DOHH2 (cell line): Measurements from ENCODE around the gene PCSK7.

ENCODE experiments used
- H3F3A ChIP-seq: fragments of 200-600 bp; sonication (generic), shearing (Covaris generic); 2 replicates; pipeline ENCODE4 v1.6.0; 2016; ENCODE audit warnings: antibody characterized with exemption, mild to moderate bottlenecking; ENCODE audit not compliant: control insufficient read depth, insufficient read depth
- H3K27ac ChIP-seq: fragments of 200-600 bp; sonication (generic); 2 replicates; pipeline ENCODE4 v1.5.1; 2014; ENCODE audit warnings: low read depth, mild to moderate bottlenecking, low read length, moderate library complexity
- H3K27me3 ChIP-seq: fragments of 200-600 bp; sonication (generic); 2 replicates; pipeline ENCODE4 v1.6.1; 2014; ENCODE audit warnings: mild to moderate bottlenecking, low read length, mixed read lengths; ENCODE audit not compliant: control insufficient read depth
- H3K36me3 ChIP-seq: fragments of 200-600 bp; sonication (generic); 2 replicates; pipeline ENCODE4 v1.6.1; 2014; ENCODE audit warnings: mild to moderate bottlenecking, low read length, moderate library complexity, mixed read lengths; ENCODE audit not compliant: control insufficient read depth
- H3K4me1 ChIP-seq: fragments of 200-600 bp; sonication (generic); 2 replicates; pipeline ENCODE4 v1.6.1; 2014; ENCODE audit warnings: mild to moderate bottlenecking, low read length, mixed read lengths; ENCODE audit not compliant: control insufficient read depth
- H3K4me2 ChIP-seq: fragments of 200-600 bp; sonication (generic); 2 replicates; pipeline ENCODE4 v1.6.0; 2014; ENCODE audit warnings: mild to moderate bottlenecking, low read length, moderate library complexity
- H3K4me3 ChIP-seq: fragments of 200-600 bp; sonication (generic); 2 replicates; pipeline ENCODE4 v1.5.1; 2014; ENCODE audit warnings: mild to moderate bottlenecking, low read length, mixed read lengths
- H3K79me2 ChIP-seq: fragments of 200-600 bp; sonication (generic); 2 replicates; pipeline ENCODE4 v1.6.1; 2014; ENCODE audit warnings: mild to moderate bottlenecking, low read length, mixed read lengths; ENCODE audit not compliant: control insufficient read depth
- H3K9me2 ChIP-seq: fragments of 200-600 bp; sonication (generic); replicated peaks from 2 replicates; pipeline ENCODE4 v1.6.1; 2014; ENCODE audit warnings: mild to moderate bottlenecking, low read length, mixed read lengths; ENCODE audit not compliant: control insufficient read depth
- H3K9me3 ChIP-seq: fragments of 200-600 bp; sonication (generic); 2 replicates; pipeline ENCODE4 v1.6.1; 2014; ENCODE audit warnings: antibody characterized with exemption, low read length, mixed read lengths; ENCODE audit not compliant: control insufficient read depth, insufficient read depth
- H4K20me1 ChIP-seq: fragments of 200-600 bp; sonication (generic); 2 replicates; pipeline ENCODE4 v1.6.0; 2014; ENCODE audit warnings: low read depth, mild to moderate bottlenecking, antibody characterized with exemption, low read length, moderate library complexity; ENCODE audit not compliant: control insufficient read depth, insufficient read depth
- CTCF ChIP-seq: fragments of 200-600 bp; sonication (generic); IDR thresholded peaks from one replicate; pipeline ENCODE4 v1.5.1; 2014; ENCODE audit warnings: antibody characterized with exemption, mild to moderate bottlenecking, low read depth, low read length; ENCODE audit not compliant: poor library complexity, severe bottlenecking
- EZH2phosphoT487 ChIP-seq: fragments of 200-600 bp; sonication (generic); IDR thresholded peaks from 2 replicates; pipeline ENCODE4 v1.6.1; 2017; ENCODE audit warnings: borderline replicate concordance, mild to moderate bottlenecking, antibody characterized with exemption, low read length, moderate library complexity, mixed read lengths

PCSK7 gene

GRCh38 chr11:117218133-117218915, 13.5 kb downstream of the PCSK7 start:
- H3K27ac ChIP-seq: no peak overlapping the region
- no peaks in the 10 kb centered on the region for H3K79me2 ChIP-seq
- no peaks in the 10 kb centered on the region for H3K9me2 ChIP-seq
- no peak overlapping the region for H3K4me3 ChIP-seq
- no peaks in the 10 kb centered on the region for H3K4me1 ChIP-seq
- no peaks in the 10 kb centered on the region for H3F3A ChIP-seq
- no peak for TF ChIP-seq CTCF
- no peak for TF ChIP-seq EZH2phosphoT487
- H3K36me3 ChIP-seq: peaks cover 62% of the 10 kb centered on the region
- no peak overlapping the region for H3K4me2 ChIP-seq
- no peaks in the 10 kb centered on the region for H3K9me3 ChIP-seq
- no peaks in the 10 kb centered on the region for H4K20me1 ChIP-seq
- no peaks in the 10 kb centered on the region for H3K27me3 ChIP-seq

DNA sequence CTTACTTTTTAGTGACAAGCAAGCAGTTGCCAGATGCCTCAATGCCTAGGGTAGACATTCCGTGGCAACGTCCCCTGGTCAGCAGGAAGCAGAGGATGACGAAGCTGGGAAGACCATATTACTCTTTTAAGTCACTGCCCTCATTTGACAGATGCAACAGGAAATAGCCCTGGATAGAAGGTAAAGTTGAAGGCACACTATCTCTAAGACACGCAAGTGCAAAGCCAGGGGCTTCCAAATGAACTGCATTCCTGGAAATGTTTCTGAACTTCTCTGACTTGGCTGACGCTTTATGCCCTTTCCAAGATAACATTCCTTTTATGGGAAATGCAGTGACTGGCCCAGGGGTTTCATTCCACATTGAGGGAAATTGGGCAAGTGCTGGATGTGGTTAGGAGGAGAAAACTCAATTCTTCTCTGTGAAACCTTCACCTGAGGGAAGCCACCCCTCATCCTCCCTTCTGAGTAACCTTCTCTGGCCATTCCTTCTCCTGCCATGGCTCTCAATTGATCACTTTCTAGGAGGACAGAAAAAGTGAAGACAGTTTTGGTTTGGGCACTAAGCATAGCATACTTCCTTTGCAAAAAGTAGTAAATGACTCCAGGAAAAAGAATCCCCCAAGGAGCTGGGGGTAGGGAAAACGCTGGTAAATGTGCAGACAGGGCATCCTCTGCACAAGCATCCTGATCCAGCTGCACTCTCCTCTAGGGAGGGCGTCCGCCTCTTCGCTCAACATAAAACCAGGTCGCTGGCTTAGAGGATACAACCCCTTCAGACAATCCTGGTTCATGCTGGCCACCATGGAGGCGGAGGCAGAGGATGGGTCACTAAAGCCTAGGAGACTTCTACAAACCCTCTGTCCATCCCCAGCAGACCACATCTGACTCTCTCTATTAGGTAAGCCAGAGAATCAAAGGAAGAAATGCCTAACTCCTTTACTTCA, 14.5 kb downstream of the PCSK7 start:
- Histone ChIP-seq H3F3A (no peaks in the 10 kb centered on the region), H3K4me3 (no peak overlapping the region), H3K9me3 (no peaks in the 10 kb centered on the region), H3K4me2 (no peak overlapping the region), H3K9me2 (no peaks in the 10 kb centered on the region), H4K20me1 (no peaks in the 10 kb centered on the region), H3K4me1 (no peaks in the 10 kb centered on the region), H3K79me2 (no peaks in the 10 kb centered on the region), H3K27me3 (no peaks in the 10 kb centered on the region), H3K36me3 (peaks cover 61% of the 10 kb centered on the region), H3K27ac (no peak overlapping the region)
- no peak for TF ChIP-seq CTCF
- TF ChIP-seq EZH2phosphoT487: no peak

DNA sequence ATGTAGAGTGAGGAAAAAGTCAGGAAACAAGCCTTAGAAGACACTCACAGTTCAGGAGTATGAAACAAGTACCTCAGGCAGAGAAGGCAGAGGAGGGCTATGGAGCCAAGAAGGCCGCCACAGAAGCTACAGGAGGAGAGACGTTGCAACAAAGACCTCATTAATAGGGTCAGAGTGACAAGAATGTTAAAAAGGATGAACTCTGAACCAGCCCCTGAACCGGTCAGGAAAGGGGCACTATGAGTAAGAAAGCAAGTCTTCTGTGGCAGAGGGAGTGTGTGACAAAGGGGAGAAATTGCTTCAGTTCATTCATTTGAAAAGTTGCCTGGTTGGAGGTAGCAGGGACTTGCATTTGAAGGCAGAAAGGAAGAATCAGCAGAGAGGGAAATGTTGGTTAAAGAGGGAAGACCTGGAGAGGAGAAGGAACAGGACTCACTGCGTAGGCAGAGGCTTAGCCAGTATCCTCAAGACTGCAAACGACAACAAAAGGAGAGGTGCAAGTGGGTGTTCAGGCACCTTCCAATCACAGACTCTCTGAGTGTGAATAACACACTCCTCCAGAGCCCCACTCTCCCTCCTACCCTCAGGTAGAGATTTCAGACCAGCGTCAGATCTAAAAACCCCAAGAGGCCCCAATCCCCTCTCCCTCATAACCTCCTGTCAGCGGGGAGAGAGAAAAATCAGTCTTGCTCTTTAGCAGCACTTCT, 17.3 kb downstream of the PCSK7 start:
- no peaks in the 10 kb centered on the region for H3K27me3 ChIP-seq
- H4K20me1 ChIP-seq: no peaks in the 10 kb centered on the region
- H3K9me2 ChIP-seq: no peaks in the 10 kb centered on the region
- no peak overlapping the region for H3K27ac ChIP-seq
- no peaks in the 10 kb centered on the region for H3K4me1 ChIP-seq
- H3K36me3 ChIP-seq: peaks cover 44% of the 10 kb centered on the region
- no peak for TF ChIP-seq EZH2phosphoT487
- no peak for TF ChIP-seq CTCF
- no peaks in the 10 kb centered on the region for H3K79me2 ChIP-seq
- no peaks in the 10 kb centered on the region for H3F3A ChIP-seq
- H3K4me3 ChIP-seq: no peak overlapping the region
- no peaks in the 10 kb centered on the region for H3K9me3 ChIP-seq
- no peak overlapping the region for H3K4me2 ChIP-seq
